Erythroblast (primary cell): ENCODE data around the gene FUT8.

Experiments
- GATA1 ChIP-seq: IDR thresholded peaks from 2 replicates; pipeline ENCODE4 v1.6.1; 2011; ENCODE audit warnings: low read depth, mild to moderate bottlenecking, control low read depth, low read length, moderate library complexity
- POLR2A ChIP-seq: IDR thresholded peaks from 2 replicates; pipeline ENCODE4 v1.6.1; 2011; ENCODE audit warnings: mild to moderate bottlenecking, low read length

DNA sequence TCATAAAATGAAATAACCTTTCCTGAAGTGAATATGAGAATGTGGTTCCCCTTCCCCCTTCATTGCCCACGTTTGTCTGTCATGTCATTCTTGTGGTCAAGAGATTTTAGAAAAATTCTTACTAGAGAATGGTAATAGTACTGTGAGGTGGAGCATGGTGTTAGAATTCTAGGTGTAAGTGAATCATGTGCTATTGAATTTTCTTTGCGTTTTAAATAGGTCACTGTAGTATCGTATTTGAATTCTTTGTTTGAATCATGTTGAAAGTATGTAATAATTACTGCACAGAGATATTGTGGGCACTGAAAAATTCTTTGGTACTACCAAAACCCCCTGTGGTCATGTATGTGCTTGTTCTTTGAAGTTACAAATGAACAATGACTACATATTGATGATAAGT, 49.9 kb downstream of the FUT8 start:
- TF ChIP-seq POLR2A, result no peak
- TF ChIP-seq GATA1, result no peak
